CD4-positive, CD25-positive, alpha-beta regulatory T cell (primary cell): ENCODE results near the gene CHCHD10. TPM values are rescaled to one million over a fixed set of nuclear protein-coding genes. Genes with fewer than 3 reads are reported as not detected.
"Not testable (repeated sequence)": the region's sequence is repeated elsewhere in the genome, so short reads cannot be mapped to it uniquely, and the experiment has no call there.

Experiments
- ATAC-seq, 2 donors: fragments of 150-1000 bp; cut with Tn5 transposase; one replicate each; pipeline ENCODE4 v1.10.0; 2021; ENCODE audit warnings: low read depth in 2 of 2, moderate number of reproducible peaks in 2 of 2, moderate library complexity in 1 of 2
- DNase-seq, 3 donors: peaks; one replicate each; pipeline versions ENCODE4 v3.0.0 to v3.0.0-alpha.2; 2012 to 2022; ENCODE audit warnings: mixed read lengths in 1 of 3
- H3K27ac ChIP-seq: one replicate; pipeline ENCODE4 v1.7.0; 2013; ENCODE audit warnings: mild to moderate bottlenecking, low read length; ENCODE audit not compliant: insufficient read depth, poor library complexity, severe bottlenecking
- H3K27me3 ChIP-seq: one replicate; pipeline ENCODE4 v1.7.0; 2013; ENCODE audit warnings: low read length; ENCODE audit not compliant: control insufficient read depth, insufficient read depth
- H3K36me3 ChIP-seq: one replicate; pipeline ENCODE4 v1.7.0; 2013; ENCODE audit warnings: mild to moderate bottlenecking, low read length, moderate library complexity; ENCODE audit not compliant: control insufficient read depth, insufficient read depth
- H3K4me1 ChIP-seq: 2 replicates; pipeline ENCODE4 v1.7.0; 2013; ENCODE audit warnings: mild to moderate bottlenecking, low read length; ENCODE audit not compliant: insufficient read depth, control insufficient read depth, poor library complexity, severe bottlenecking
- H3K4me3 ChIP-seq: one replicate; pipeline ENCODE4 v1.7.0; 2013; ENCODE audit warnings: low read depth, mild to moderate bottlenecking, low read length, moderate library complexity
- H3K9me3 ChIP-seq, 2 experiments: 1 replicate in 1 of 2; 2 replicates in 1 of 2; pipeline ENCODE4 v1.7.0; 2013; ENCODE audit warnings: low read length in 2 of 2, mild to moderate bottlenecking in 1 of 2, moderate library complexity in 1 of 2; ENCODE audit not compliant: control insufficient read depth in 2 of 2
- H3K27ac Mint-ChIP-seq, 3 donors: one replicate each; pipeline ENCODE4 v1.8.0; 2020 to 2022; ENCODE audit warnings: mild to moderate bottlenecking in 3 of 3, mixed read lengths in 3 of 3, moderate library complexity in 2 of 3
- H3K27me3 Mint-ChIP-seq: one replicate; pipeline ENCODE4 v1.8.0; 2022; ENCODE audit warnings: mild to moderate bottlenecking, mixed read lengths
- H3K36me3 Mint-ChIP-seq: one replicate; pipeline ENCODE4 v1.8.0; 2020; ENCODE audit warnings: mixed read lengths
- H3K4me1 Mint-ChIP-seq, 4 donors: one replicate each; pipeline ENCODE4 v1.8.0; 2020 to 2022; ENCODE audit warnings: mixed read lengths in 4 of 4, mild to moderate bottlenecking in 1 of 4
- H3K4me3 Mint-ChIP-seq, 4 donors: one replicate each; pipeline ENCODE4 v1.8.0; 2020 to 2022; ENCODE audit warnings: mild to moderate bottlenecking in 4 of 4, mixed read lengths in 4 of 4, moderate library complexity in 3 of 4
- H3K9me3 Mint-ChIP-seq, 7 donors: one replicate each; pipeline ENCODE4 v1.8.0; 2020 to 2022; ENCODE audit warnings: mixed read lengths in 7 of 7, mild to moderate bottlenecking in 3 of 7, moderate library complexity in 2 of 7
- polyA plus RNA-seq, 4 donors: library from polyadenylated mRNA; unstranded; fragments of 300-500 nt; fragmentation: Illumina TruSeq; gene quantifications; one replicate each; pipeline ENCODE4 v1.2.3, GENCODE V29; 2021
- total RNA-seq: library from RNA; stranded (reverse); gene quantifications from one replicate; pipeline ENCODE4 v1.2.3, GENCODE V29; 2022

The CHCHD10 gene
- total and polyA plus RNA-seq, 5 donors from 2014 or later: 16.3 to 31.7 (median 23.1) TPM

DNA sequence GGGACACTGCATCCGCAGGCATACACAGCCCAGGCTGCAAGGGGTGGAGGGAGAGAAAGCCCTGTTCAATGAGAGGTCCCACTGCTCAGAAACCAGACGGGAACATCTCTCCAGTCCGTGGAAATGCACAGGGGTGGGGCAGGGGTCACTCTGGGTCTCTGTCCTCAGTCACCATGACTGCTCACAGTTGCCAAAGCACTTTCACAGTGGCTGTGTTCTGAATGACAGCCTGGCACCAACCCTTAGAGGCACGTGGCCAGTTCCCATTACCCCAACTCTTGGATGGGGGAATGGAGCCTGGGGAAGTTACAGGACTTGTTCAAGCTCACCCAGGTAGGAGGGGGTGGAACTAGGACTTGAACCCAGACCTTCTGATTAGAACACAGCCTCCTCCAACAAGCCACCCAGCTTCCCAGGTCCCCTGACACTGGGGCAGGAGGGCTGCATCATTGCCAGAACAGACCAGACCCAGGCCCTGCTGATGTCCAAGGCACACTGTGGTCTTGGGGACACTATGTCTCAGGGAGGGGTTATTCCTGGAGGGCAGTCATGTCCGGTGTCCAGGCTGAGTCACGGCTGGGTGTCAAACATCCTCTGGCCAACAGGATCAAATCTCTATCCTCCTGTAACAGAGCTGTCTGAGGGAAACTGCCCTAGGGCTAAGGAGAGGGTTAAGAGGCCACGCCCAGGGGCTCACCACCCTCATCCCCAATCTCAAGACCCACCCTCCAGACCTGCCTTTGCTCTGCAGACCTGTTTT lies 25.1 kb downstream of the CHCHD10 start:
- Mint-ChIP-seq H3K4me3 (no peak overlapping the region), H3K9me3 (peaks cover 0 to 4% (median 0%) of the 10 kb centered on the region in 7 donors), H3K27me3 (no peaks in the 10 kb centered on the region), H3K27ac (no peak overlapping the region), H3K36me3 (peaks cover 24% of the 10 kb centered on the region), H3K4me1 (peaks cover 0 to 3% (median 0%) of the 10 kb centered on the region in 4 donors)
- H3K4me3 ChIP-seq: no peak overlapping the region
- peaks cover 2 to 4% of the 10 kb centered on the region in 2 experiments for H3K9me3 ChIP-seq
- no peak overlapping the region for H3K27ac ChIP-seq
- no peak for ATAC-seq
- no peaks in the 10 kb centered on the region for H3K27me3 ChIP-seq
- no peak for DNase-seq
- H3K4me1 ChIP-seq: no peaks in the 10 kb centered on the region
- peaks cover 19% of the 10 kb centered on the region for H3K36me3 ChIP-seq

GRCh38 chr22:23737696-23738095 lies 30.1 kb downstream of the CHCHD10 start:
- Mint-ChIP-seq H3K36me3 (no peaks in the 10 kb centered on the region), H3K9me3 (no peaks in the 10 kb centered on the region), H3K27me3 (no peaks in the 10 kb centered on the region), H3K4me3 (no peak overlapping the region), H3K4me1 (no peaks in the 10 kb centered on the region), H3K27ac (no peak overlapping the region)
- H3K27ac ChIP-seq: no peak overlapping the region
- no peaks in the 10 kb centered on the region for H3K4me1 ChIP-seq
- no peak overlapping the region for H3K4me3 ChIP-seq
- DNase-seq (no peak), ATAC-seq (no peak)
- no peaks in the 10 kb centered on the region for H3K27me3 ChIP-seq
- H3K9me3 ChIP-seq: no peaks in the 10 kb centered on the region
- H3K36me3 ChIP-seq: peaks cover under 1% of the 10 kb centered on the region

DNA sequence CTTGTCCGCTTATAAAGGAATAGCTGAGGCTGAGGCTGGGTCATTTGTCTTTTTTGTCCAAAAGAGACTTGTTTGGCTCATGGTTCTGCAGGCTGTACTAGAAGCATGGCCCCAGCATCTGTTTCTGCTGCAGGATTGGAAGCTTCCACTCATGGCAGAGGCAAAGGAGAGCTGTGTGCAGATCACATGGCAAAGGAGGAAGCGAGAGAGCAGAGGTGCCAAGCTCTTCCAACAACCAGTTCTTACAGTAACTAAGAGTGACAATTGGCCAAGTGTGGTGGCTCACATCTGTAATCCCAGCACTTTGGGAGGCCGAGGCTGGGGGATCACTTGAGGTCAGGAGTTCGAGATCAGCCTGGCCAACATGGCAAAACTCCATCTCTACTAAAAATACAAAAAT lies 39.7 kb downstream of the CHCHD10 start:
- H3K4me3 Mint-ChIP-seq, H3K9me3 Mint-ChIP-seq, H3K36me3 Mint-ChIP-seq, H3K4me3 ChIP-seq, ATAC-seq, DNase-seq, H3K27me3 ChIP-seq, H3K4me1 ChIP-seq, H3K27ac ChIP-seq, H3K9me3 ChIP-seq, H3K36me3 ChIP-seq, H3K4me1 Mint-ChIP-seq: not testable (repeated sequence)
- peak overlapping the region in 1 of 3 donors; percentile 46 for H3K27ac Mint-ChIP-seq
- peaks cover 16% of the 10 kb centered on the region for H3K27me3 Mint-ChIP-seq

- H3K9me3 ChIP-seq: no peaks in the 10 kb centered on the region
- no peak overlapping the region for H3K4me3 Mint-ChIP-seq
- no peak overlapping the region for H3K27ac ChIP-seq
- no peaks in the 10 kb centered on the region for H3K9me3 Mint-ChIP-seq
- no peaks in the 10 kb centered on the region for H3K36me3 Mint-ChIP-seq
- H3K4me1 Mint-ChIP-seq: no peaks in the 10 kb centered on the region
- H3K4me1 ChIP-seq: no peaks in the 10 kb centered on the region
- ATAC-seq (no peak), DNase-seq (no peak)
- no peaks in the 10 kb centered on the region for H3K27me3 ChIP-seq
- H3K27ac Mint-ChIP-seq: no peak overlapping the region
- peaks cover 14% of the 10 kb centered on the region for H3K27me3 Mint-ChIP-seq
- H3K36me3 ChIP-seq: no peaks in the 10 kb centered on the region
- no peak overlapping the region for H3K4me3 ChIP-seq
Observed at GRCh38 chr22:23722724-23723123, 45.0 kb downstream of the CHCHD10 start.

DNA sequence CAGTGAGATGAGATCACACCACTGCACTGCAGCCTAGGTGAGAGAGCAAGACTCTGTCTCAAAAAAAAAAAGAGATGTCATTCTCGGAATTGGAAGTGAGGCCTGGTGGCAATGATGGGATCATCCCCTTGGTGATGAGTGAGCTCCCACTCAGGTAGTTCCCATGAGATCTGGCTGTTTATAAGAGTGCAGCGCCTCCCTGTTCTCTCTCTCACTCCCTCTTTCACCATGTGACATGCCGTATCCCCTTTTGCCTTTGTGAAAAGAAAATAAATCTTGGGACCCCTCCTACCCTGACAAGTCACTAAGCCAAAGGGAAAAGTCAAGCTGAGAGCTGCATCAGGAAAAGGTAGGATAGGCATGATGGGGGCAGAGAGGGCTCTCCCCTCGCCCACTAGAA lies 45.6 kb downstream of the CHCHD10 start:
- Mint-ChIP-seq H3K27ac (no peak overlapping the region), H3K4me3 (no peak overlapping the region), H3K9me3 (no peaks in the 10 kb centered on the region), H3K36me3 (no peaks in the 10 kb centered on the region), H3K4me1 (peaks cover 0 to 4% (median 0%) of the 10 kb centered on the region in 4 donors), H3K27me3 (peaks cover 12% of the 10 kb centered on the region)
- DNase-seq: no peak
- Histone ChIP-seq H3K4me3 (no peak overlapping the region), H3K36me3 (no peaks in the 10 kb centered on the region), H3K9me3 (no peaks in the 10 kb centered on the region), H3K27ac (no peak overlapping the region), H3K4me1 (peaks cover 2% of the 10 kb centered on the region), H3K27me3 (no peaks in the 10 kb centered on the region)
- ATAC-seq: no peak

- no peaks in the 10 kb centered on the region for H3K27me3 ChIP-seq
Observed at GRCh38 chr22:23720855-23721254, 46.9 kb downstream of the CHCHD10 start.

DNA sequence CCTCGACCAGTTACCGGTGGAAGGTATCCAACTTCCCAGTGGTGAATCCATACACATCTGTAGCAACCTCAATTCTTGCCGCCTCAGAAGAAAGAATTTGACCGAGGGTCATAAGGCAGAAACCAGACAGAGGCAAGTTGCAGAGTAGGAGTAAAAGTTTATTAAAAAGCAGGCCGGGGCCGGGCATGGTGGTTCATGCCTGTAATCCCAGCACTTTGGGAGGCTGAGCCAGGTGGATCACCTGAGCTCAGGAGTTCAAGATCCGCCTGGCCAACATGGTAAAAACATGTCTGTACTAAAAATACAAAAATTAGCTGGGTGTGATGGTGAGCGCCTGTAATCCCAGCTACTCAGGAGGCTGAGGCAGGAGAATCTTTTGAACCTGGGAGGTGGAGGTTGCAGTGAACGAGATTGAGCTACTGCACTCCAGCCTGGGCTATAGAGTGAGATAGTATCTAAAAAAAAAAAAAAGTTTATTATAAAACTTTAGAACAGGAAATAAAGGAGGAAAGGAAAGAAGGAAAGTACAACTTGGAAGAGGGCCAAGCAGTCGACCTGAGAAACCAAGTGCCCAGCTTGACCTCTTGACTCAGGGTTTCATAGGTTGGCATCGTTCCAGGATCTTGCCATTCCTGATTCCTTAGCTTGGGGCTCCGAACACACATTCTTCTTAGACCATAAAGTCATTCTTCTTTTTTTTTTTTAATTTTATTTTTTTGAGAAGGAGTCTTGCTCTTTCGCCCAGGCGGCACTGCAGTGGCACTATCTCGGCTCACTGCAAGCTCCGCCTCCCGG lies 49.2 kb downstream of the CHCHD10 start:
- Mint-ChIP-seq H3K27ac (no peak overlapping the region), H3K9me3 (peaks cover 0 to 2% (median 0%) of the 10 kb centered on the region in 7 donors), H3K4me1 (peaks cover 0 to 25% (median 7%) of the 10 kb centered on the region in 4 donors), H3K27me3 (no peaks in the 10 kb centered on the region), H3K4me3 (peak overlapping the region; percentile 61 to 84 (median 74)), H3K36me3 (peaks cover 8% of the 10 kb centered on the region)
- Histone ChIP-seq H3K27me3 (no peaks in the 10 kb centered on the region), H3K36me3 (peaks cover 9% of the 10 kb centered on the region), H3K4me1 (peaks cover 16% of the 10 kb centered on the region), H3K9me3 (no peaks in the 10 kb centered on the region), H3K27ac (no peak overlapping the region), H3K4me3 (no peak overlapping the region)
- DNase-seq (no peak), ATAC-seq (no peak)

More at GRCh38 chr22:23720855-23721254, 46.9 kb downstream of the CHCHD10 start:
- no peaks in the 10 kb centered on the region for H3K36me3 ChIP-seq
- Mint-ChIP-seq H3K4me3 (no peak overlapping the region), H3K4me1 (peaks cover 0 to 11% (median 0%) of the 10 kb centered on the region in 4 donors), H3K36me3 (no peaks in the 10 kb centered on the region), H3K9me3 (no peaks in the 10 kb centered on the region), H3K27me3 (peaks cover 6% of the 10 kb centered on the region), H3K27ac (no peak overlapping the region)
- peaks cover 11% of the 10 kb centered on the region for H3K4me1 ChIP-seq
- H3K4me3 ChIP-seq: no peak overlapping the region
- no peak for ATAC-seq
- DNase-seq: no peak
- H3K9me3 ChIP-seq: no peaks in the 10 kb centered on the region
- no peak overlapping the region for H3K27ac ChIP-seq
